ENCODE results near the gene SPATA2.

GRCh38 chr20:49909499-49910339 lies 5.6 kb downstream of the SPATA2 start:
- TF ChIP-seq CTCF (IDR thresholded peaks at IDR 0.05) (peak; percentile 50), ZFX (IDR thresholded peaks at IDR 0.05; ENCODE audit: borderline replicate concordance) (no peak)
